Erythroblast (primary cell): Measurements from ENCODE around the gene ADAMTSL1.

ENCODE experiments used
- GATA1 ChIP-seq: IDR thresholded peaks from 2 replicates; pipeline ENCODE4 v1.6.1; 2011; ENCODE audit warnings: low read depth, mild to moderate bottlenecking, control low read depth, low read length, moderate library complexity
- POLR2A ChIP-seq: IDR thresholded peaks from 2 replicates; pipeline ENCODE4 v1.6.1; 2011; ENCODE audit warnings: mild to moderate bottlenecking, low read length

DNA sequence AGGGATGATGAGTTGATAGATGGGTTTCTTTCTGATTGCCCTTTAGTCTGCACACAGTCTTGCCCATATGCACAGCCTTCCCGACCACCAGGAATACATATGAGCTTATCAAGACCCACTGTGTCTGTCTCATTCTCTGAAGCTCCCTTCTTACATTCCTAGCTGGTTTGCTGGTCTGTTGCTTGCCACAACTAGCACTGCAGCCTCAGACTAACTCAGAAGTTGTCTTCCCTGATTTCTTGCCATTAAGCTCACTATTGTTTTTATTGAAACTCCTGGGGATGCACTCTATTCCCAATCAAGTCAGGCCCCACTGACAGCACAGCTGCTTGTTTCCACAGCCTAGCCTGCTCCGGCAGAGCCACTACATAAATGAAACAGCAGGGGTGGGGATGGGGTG is 461.6 kb downstream of the ADAMTSL1 start:
- TF ChIP-seq POLR2A, result no peak
- no peak for TF ChIP-seq GATA1
